GM18951 (cell line): Measurements from ENCODE around the gene SERPINI2.
"Not testable (repeated sequence)": the region's sequence is repeated elsewhere in the genome, so short reads cannot be mapped to it uniquely, and the experiment has no call there.

Source experiments
- POLR2A ChIP-seq: IDR thresholded peaks from 4 replicates; pipeline ENCODE4 v1.6.1; 2011; ENCODE audit warnings: mild to moderate bottlenecking; ENCODE audit not compliant: insufficient read length, insufficient read depth; ENCODE audit errors: extremely low read depth
- in situ Hi-C: fragments of 300-500 bp; cut with MboI; formaldehyde crosslinking; loops from one replicate; pipeline ENCODE4 v1.12.0; 2022; ENCODE audit warnings: low sequenced_read_pairs, mixed read lengths, inconsistent platforms; ENCODE audit not compliant: unreplicated experiment

SERPINI2 gene

GRCh38 chr3:167481164-167481563, 7.3 kb upstream of the SERPINI2 start:
- in situ Hi-C loops, result no loop called here
- TF ChIP-seq POLR2A, result no peak

- no peak for TF ChIP-seq POLR2A
- in situ Hi-C loops, result no loop called here
Measured at GRCh38 chr3:167480748-167481147, 6.9 kb upstream of the SERPINI2 start.

- TF ChIP-seq POLR2A, result no peak
- in situ Hi-C loops, result no loop called here
Measured at GRCh38 chr3:167469381-167469780, 4.5 kb downstream of the SERPINI2 start.

- in situ Hi-C loops, result no loop called here
- no peak for TF ChIP-seq POLR2A
Measured at GRCh38 chr3:167467848-167468611, 5.8 kb downstream of the SERPINI2 start.

- no peak for TF ChIP-seq POLR2A
- in situ Hi-C loops, result no loop called here
Measured at GRCh38 chr3:167466966-167467365, 6.9 kb downstream of the SERPINI2 start.

GRCh38 chr3:167456157-167456799, 17.6 kb downstream of the SERPINI2 start:
- TF ChIP-seq POLR2A, result no peak
- in situ Hi-C loops, result no loop called here

- in situ Hi-C loops, result no loop called here
- no peak for TF ChIP-seq POLR2A
Measured at GRCh38 chr3:167453815-167454214, 20.0 kb downstream of the SERPINI2 start.

- in situ Hi-C loops, result no loop called here
- no peak for TF ChIP-seq POLR2A
Measured at GRCh38 chr3:167451282-167451681, 22.6 kb downstream of the SERPINI2 start.

GRCh38 chr3:167450675-167451074, 23.2 kb downstream of the SERPINI2 start:
- TF ChIP-seq POLR2A, result no peak
- in situ Hi-C loops, result no loop called here

GRCh38 chr3:167450195-167450594, 23.6 kb downstream of the SERPINI2 start:
- in situ Hi-C loops, result no loop called here
- no peak for TF ChIP-seq POLR2A

GRCh38 chr3:167445491-167445890, 28.4 kb downstream of the SERPINI2 start:
- in situ Hi-C loops, result no loop called here
- no peak for TF ChIP-seq POLR2A

- in situ Hi-C loops, result no loop called here
- no peak for TF ChIP-seq POLR2A
Measured at GRCh38 chr3:167441256-167441655, 32.6 kb downstream of the SERPINI2 start.

- in situ Hi-C loops, result no loop called here
- no peak for TF ChIP-seq POLR2A
Measured at GRCh38 chr3:167437428-167438139, 36.3 kb downstream of the SERPINI2 start.

- in situ Hi-C loops, result not testable (repeated sequence)
Measured at GRCh38 chr3:167426962-167427361, 46.9 kb downstream of the SERPINI2 start.

- in situ Hi-C loops, result not testable (repeated sequence)
Measured at GRCh38 chr3:167422396-167422795, 51.4 kb downstream of the SERPINI2 start.
